HG02885 (cell line): ENCODE measurements around the gene ARID5A.

Experiments used
- ATAC-seq: cut with Tn5 transposase; IDR thresholded peaks from one replicate; pipeline ENCODE4 v1.9.1; 2021; ENCODE audit warnings: mild to moderate bottlenecking; ENCODE audit not compliant: unreplicated experiment, poor library complexity

ARID5A gene

DNA sequence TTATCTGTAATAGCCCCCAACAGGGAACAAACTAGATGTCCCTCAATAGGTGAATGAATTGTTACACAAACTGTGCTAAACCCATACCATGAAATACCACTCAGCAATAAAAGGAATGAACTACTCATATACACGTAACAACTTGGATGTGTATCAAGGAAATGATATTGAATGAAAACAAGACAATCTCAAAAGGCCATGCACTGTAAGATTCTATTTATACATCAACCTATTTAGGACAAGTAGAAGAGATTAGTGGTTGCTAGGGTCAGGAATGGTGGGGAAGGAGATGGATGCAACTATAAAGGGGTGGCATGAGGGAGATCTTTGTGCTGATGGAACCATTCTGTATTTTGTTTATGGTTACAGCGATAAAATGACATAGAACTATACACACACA, 54.5 kb downstream of the ARID5A start:
- ATAC-seq = no peak

DNA sequence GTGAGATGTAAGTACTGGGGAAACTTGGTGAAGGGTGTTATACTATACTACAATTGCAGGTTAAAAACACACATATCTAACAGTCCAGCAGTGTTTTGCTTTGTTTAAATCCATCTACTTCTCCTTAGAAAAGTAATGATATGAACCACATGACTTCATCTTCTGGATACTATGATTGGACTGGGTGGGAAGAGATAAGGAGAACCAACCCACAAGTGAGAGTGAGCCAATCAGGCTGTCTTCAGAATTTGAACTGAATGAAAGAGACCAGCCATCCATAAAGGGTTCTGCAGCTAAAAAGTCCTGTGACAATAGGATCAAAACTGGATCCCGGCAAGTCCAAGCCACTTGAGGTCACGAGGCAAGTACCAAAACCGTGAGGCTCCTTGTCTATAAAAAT, 54.9 kb downstream of the ARID5A start:
- no peak for ATAC-seq

DNA sequence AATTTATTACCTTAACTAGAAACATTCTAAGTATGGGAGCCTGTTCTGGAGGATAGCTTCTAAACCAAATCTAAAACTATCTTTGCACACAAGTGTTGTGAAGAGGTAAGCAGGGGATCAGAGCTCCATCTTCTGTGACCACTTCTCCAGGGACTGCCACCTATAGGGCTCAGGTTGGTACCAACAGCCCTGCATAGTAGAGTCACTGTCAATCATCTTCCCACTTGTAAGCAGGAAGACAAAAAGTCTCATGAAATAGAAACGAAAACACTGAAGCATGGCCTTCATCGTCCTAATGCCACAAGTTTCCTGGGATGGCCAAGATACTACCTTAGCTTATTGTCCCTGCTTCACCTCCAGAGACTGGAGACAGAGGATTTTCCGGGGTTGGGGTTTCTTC, 57.7 kb downstream of the ARID5A start:
- no peak for ATAC-seq

DNA sequence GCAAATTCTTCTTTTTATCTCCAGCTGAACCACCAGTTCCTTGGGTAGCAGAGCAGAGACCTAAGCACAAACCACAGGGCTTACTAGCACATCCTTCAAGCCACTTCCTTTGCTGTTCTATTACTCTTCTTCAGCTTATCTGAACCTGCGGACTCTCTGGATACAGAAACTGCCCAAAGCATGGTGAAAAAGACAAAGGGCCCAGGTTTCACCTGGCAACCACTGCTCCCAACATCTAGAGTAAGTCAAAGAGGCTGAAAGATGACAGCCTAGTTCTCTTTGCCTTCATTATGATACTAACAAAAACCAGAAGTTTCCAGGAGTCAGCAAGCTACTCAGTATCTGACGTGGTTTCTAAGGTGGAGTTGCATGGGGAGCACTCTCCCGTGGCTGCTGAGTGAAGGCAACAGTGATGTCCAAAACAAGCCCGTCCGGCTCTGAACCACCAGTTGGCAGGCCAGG, 58.2 kb downstream of the ARID5A start:
- no peak for ATAC-seq

DNA sequence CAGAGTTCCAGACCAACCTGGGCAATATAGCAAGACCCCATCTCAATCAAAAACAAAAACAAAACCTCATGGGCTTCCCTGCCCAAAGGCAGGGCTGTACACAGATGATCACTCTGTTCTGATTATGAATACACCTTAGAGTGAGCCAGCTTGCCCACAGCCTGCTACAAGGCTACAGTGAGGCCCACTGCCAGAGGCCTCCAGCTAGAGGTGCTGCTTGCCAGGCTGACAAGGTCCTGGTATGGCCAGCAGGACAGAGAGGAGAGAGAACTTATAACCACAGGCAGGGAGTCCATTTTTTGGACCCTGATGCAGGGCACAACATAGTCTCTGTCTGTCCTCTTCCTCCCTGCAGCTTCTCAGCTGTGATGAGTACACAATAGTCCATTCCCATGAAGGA, 60.0 kb downstream of the ARID5A start:
- ATAC-seq = no peak

DNA sequence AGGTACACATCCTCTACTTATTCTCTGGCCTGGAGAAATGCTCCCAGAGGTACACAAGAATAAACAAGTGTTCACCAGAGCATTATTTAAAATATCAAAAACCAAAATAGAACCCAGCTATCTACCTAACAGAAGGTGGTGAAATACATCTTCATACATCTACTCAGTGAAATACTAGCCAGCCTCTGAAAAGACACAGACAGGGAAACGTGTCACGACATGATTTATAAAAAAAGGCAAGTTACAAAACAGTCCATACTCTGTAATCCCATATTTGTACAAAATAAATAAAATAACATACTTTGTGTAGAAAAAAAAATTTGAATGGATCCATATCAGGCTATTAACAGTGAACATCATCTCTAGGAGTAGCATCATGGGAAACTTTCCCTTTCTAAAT, 63.4 kb downstream of the ARID5A start:
- ATAC-seq = no peak

DNA sequence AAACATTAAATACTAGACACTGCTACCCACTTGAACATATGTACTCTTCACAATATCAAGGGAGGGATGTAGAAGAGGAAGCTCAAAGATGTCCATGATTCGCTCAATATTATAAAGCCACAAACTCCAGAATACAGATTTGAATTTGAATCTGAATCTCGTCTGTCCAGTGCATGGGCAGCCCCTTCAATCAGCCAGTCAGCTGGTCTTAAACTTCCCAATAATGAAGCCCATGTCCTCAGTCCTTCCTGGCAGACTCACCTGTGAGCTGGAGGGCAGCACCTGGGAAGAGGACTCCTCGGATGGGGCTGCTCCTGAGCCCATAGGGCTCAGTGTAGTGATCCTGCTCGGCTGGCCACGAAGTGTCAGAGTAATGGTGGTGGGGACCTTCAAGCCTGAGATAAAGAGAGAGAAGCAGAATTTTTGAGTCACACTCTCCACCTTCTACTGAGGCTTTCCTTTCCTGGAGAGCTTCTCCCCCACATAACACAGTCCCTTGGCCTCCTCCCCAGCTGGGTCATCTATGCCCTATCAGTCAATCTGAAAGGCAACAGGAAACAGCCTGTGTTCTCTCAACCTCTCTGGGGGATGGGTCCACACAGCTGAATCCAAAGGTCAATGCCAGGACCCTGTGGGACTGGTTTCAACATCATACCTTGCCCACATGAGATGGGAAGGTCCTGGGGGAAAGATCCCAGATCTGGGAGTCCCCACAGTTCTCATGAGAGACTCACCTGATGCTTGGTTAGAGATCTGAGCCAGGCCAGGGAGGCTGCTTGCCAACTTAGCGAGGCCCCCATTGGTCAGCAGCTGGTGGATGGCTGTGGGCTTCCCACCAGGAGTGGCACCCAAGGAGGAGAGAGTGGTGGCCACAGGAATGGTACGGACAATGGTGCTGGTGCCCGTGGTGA, 65.1 kb downstream of the ARID5A start:
- ATAC-seq = no peak
